Adrenal gland (tissue), 5 donors: ENCODE data around the gene DENND5A.

Experiments used
- POLR2A ChIP-seq, 2 donors: fragments of 450-650 bp; IDR thresholded peaks; one replicate each; pipeline ENCODE4 v1.6.1; 2017; ENCODE audit warnings: antibody characterized with exemption in 2 of 2, mild to moderate bottlenecking in 2 of 2, moderate library complexity in 1 of 2
- TF ChIP-seq, protein P1 (sequence below), 6 experiments: fragments of 450-650 bp in 4 of 6; fragments of 200-600 bp in 2 of 6; sonication (generic) in 1 of 6; IDR thresholded peaks; 1 replicate in 5 of 6; 2 replicates in 1 of 6; pipeline versions ENCODE4 v1.5.1 to v1.8.0; 2016 to 2021; ENCODE audit warnings: antibody characterized with exemption in 6 of 6, mild to moderate bottlenecking in 2 of 6, moderate library complexity in 1 of 6
- donor health status: DM: no; HTN: no; CAD: no.

GRCh38 chr11:9145283-9145682, 119.9 kb downstream of the DENND5A start:
- TF ChIP-seq POLR2A (IDR thresholded peaks at IDR 0.05): no peak
- TF ChIP-seq, protein P1, sequence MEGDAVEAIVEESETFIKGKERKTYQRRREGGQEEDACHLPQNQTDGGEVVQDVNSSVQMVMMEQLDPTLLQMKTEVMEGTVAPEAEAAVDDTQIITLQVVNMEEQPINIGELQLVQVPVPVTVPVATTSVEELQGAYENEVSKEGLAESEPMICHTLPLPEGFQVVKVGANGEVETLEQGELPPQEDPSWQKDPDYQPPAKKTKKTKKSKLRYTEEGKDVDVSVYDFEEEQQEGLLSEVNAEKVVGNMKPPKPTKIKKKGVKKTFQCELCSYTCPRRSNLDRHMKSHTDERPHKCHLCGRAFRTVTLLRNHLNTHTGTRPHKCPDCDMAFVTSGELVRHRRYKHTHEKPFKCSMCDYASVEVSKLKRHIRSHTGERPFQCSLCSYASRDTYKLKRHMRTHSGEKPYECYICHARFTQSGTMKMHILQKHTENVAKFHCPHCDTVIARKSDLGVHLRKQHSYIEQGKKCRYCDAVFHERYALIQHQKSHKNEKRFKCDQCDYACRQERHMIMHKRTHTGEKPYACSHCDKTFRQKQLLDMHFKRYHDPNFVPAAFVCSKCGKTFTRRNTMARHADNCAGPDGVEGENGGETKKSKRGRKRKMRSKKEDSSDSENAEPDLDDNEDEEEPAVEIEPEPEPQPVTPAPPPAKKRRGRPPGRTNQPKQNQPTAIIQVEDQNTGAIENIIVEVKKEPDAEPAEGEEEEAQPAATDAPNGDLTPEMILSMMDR (IDR thresholded peaks at IDR 0.05): no peak
